Inflammatory macrophage treated with lipopolysaccharide for 4 hours (primary cell): ENCODE results near the gene B4GALNT4.
"Not testable (repeated sequence)": the region's sequence is repeated elsewhere in the genome, so short reads cannot be mapped to it uniquely, and the experiment has no call there.

Experiments used
- DNase-seq: peaks from one replicate; pipeline ENCODE4 v3.0.0-alpha.2; 2020

Gene B4GALNT4

DNA sequence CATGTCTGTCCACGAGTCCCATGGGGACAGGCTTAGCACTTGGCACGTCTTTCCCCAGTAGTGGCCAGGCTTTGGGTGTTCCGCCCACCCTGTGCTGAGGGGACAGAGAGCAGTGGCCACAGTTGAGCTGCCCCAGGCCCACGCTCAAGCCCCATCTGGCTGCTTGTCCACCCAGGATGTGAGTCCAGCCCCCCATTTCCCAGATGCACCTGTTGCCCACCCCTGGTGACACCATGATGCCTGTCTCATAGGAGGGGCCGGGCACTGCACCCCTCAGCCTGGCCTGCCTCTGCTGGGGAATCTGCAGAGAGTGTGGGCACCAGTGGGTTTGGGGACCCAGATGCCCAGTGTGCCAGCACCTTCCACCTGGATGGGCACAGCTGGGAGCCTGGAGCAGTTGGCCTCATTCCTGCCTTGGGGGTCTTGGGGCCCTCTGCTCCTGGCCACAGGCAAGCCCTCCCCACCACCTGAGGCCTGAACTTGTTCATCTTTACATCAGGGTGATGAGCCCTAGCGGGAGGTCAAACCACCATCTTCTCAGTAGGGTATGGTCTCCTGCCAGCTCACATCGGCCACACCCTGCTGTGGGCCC lies 39.8 kb downstream of the B4GALNT4 start:
- no peak for DNase-seq

DNA sequence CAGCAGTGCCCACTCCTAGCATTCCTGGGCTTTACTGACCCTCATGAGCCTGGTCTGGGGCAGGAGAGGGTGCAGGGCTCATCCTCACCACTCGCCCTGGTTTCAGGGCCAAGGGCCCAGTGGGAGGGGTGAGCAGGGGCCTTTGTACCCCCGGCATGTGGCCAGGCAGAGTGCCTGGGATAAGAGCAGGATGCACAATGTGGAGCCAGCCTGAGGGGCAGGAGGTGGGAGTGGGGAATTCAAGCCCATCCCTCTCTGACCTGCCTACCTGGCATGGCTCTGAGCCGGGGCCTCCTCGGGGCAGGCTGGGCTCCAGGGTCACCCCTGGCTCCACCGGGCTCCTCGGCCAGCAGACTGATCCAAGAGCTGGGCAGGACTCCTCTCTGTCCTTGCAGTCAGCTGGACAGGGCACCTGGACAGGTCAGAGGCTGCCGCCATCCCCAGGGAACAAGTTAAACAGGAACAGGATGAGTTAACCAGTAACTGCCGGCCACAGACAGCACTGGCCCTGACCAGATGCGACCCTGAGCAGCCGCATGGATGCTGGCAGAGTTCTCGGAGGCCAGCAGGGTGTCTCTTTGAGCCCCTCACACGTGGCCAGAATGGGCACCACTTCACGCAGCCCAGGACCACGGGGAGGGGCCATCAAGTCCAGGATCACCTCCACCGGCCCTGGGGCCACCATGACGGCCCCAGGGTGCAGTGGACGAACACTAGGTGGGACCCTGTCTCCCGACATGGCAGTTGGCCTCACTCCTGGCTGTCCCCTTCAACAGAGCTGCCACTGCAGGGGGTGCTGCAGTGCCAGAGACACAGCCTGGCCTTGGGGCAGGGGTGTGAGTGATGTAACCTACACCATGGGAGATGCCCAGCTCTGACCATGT lies 40.5 kb downstream of the B4GALNT4 start:
- DNase-seq, result no peak

DNA sequence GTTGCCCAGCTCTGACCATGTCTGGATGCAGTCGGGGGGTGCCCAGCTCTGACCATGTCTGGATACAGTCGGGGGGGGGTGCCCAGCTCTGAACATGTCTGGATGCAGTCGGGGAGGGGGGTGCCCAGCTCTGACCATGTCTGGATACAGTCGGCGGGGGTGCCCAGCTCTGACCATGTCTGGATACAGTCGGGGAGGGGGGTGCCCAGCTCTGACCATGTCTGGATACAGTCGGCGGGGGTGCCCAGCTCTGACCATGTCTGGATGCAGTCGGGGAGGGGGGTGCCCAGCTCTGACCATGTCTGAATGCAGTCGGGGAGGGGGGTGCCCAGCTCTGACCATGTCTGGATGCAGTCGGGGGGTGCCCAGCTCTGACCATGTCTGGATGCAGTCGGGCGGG lies 41.4 kb downstream of the B4GALNT4 start:
- not testable (repeated sequence) for DNase-seq

DNA sequence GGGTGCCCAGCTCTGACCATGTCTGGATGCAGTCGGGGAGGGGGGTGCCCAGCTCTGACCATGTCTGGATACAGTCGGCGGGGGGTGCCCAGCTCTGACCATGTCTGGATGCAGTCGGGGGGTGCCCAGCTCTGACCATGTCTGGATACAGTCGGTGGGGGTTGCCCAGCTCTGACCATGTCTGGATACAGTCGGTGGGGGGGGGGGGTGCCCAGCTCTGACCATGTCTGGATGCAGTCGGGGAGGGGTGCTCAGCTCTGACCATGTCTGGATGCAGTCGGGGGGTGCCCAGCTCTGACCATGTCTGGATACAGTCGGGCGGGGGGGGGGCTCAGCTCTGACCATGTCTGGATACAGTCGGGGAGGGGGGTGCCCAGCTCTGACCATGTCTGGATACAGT lies 42.2 kb downstream of the B4GALNT4 start:
- not testable (repeated sequence) for DNase-seq

DNA sequence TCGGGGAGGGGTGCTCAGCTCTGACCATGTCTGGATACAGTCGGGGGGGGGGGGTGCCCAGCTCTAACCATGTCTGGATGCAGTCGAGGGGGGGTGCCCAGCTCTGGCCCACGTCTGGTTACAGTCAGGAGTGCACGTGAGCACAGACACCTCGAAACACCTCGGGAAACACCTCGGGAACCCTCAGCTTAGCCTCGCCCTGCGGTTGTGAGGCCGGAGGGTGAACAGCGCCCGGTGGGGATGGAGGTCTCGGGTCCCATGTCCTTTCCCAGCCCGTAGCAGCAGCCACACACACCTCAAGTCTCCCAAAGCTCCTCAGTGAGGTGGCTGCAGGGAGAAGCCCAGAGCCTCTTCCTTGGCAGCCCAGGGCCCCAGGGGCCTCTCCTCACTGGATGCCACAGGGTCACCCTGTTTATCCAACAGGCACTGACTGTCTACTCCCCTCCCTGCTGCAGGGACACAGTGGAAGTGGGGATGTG lies 43.4 kb downstream of the B4GALNT4 start:
- DNase-seq, result no peak

DNA sequence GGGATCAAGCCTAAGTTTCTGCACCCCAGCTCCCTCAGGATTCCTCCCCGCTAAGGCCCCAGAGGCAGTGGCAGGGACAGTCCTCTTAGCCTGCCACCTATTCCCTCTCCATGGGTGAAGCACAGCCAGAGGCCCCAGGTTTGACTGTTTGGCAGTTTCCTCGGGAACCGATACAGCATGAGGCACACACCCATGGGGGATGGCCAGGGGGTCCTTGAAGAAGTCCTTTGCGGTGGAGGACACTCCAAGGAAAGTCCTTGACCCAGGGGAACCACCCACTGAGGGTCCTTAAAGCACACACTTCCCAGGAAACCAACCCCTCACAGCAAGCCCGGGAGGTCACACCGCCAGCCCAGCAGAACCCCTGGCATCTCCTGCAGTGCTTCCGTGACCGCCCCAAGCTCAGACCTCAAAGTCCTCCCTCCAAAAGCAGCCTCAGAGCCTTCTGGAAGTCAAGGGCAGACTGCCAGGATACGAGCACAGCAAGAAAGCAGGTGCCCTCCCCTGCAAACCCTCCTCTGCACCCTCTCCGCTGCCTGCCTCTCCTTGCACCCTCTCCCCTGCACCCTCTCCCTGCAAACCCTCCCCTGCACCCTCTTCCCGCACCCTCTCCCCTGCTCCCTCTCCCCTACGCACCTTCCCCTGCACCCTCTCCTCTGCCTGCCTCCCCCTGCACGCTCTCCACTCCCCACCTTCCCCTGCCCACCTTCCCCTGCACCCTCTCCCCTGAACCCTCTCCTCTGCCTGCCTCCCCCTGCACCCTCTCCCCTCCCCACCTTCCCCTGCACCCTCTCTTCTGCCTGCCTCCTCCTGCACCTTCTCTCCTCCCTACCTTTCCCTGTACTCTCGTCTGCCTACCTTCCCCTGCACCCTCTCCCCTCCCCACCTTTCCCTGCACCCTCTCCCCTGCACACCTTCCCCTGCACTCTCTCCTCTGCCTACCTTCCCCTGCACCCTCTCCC lies 44.1 kb downstream of the B4GALNT4 start:
- no peak for DNase-seq

DNA sequence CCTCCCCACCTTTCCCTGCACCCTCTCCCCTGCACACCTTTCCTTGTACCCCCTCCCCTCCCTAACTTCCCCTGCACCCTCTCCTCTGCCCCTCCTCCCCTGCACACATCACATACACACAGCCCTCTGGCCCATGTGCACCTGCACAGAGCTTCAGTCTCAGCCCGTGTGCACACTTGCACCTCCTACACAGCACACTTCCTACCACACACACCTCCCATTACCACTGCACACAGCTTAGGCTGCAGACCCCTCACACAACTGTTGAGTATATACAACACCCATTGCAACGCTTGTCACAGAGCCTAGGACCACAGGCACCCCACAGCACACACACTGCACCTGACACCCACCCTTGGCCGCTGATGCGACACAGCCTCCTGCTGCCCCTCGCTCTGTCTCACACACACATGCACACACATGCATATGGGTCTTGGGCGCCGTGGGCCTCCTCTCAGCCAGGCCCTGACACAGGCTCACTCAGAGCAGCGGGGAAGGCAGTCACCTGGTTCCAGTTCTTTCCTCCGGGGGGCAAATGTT lies 45.1 kb downstream of the B4GALNT4 start:
- DNase-seq, result no peak

DNA sequence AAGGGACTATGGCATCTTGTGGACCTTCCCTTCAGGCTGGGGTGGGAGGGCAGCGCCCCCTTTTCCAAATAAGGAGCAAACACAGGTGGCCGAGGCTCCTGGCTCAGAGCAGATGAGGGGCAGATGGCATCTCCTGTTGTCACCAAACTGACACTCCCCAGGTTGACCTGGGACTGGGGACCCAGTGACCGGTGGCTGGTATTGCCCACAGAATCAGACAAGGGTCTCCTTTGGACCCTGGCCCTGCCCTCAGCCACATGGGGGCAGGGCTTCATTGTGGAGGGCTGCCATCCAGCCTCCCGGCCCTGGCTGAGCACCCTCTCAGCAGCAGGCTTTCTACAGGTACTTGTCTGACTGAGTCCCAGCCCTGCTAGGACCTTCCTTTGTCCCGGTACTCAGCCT lies 46.3 kb downstream of the B4GALNT4 start:
- no peak for DNase-seq

DNA sequence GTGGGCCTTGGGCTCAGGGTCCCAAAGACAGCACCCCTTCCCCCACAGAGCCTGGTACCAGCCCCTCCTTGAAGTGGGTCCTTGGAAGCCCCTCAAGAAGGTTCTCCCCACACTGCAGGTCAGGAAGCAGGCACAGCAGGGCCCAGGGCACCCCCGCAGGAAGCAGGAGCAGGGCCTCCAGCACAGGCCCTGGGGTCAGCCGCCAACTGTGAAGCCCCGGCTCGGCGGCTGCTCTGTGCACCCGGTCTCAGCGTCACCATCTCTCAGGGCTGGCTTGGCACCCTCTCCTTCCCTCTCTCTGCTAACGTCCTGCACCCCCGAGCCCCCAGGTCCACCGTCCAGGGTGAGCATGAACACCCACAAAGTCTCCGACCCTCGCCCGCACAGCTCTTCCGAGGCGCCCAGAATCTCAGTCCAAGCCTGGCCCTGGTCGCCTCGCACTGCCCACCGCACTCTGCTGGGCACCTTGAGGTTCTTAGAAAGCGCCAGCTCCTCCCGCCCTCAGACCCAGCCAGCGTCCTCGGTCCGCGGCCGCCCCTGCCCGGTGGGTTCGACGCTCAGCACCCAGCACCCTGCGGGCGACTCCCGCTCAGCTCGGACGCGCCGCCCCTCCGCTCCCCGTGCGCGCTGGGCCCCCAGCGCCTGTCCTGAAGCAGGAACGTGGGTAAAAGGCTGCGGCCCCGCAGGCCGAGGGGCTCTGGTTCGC lies 46.9 kb downstream of the B4GALNT4 start:
- DNase-seq, result no peak

DNA sequence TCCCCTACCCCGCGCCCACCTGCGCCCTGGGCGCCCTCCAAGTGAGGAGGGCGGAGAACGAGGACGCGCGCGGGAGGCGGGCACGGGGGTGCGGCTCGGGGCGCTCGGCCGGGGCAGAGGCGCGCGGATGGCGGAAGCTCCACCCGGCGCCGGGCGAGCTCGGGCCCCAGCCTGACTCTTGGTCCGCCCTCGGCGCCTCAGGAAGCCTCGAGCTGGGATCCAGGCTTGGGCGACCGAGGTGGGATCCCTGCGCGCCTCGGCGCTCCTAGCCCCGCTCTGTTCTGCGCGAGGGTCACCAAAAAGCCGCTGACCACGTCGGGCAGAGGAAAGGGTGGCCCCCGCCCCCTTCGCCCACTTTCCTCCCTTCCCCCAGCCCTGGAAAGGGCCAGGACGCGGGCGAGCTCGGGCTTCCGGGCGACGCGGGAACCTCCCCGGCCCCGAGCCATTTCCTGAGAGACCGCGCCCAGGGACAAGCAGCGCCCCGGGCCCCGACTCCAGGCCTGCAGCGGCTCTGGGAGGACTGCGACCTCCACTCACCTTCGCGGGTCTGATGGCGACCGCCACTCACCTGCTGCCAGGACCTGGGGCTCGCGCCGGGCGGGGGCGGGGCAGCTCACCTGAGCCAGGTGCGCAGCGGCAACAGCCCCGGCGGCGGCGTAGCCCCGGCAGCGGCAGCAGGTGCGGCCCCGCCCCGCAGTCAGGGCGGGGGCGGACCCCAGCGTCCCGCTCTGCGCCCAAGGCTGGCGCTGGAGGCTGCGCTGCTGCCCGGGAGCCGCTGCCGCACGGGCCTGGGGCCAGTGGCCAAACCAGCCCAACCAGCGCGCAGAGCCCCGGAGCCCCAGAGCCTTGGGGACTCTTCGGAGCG lies 47.7 kb downstream of the B4GALNT4 start:
- DNase-seq, result peak; percentile 48

DNA sequence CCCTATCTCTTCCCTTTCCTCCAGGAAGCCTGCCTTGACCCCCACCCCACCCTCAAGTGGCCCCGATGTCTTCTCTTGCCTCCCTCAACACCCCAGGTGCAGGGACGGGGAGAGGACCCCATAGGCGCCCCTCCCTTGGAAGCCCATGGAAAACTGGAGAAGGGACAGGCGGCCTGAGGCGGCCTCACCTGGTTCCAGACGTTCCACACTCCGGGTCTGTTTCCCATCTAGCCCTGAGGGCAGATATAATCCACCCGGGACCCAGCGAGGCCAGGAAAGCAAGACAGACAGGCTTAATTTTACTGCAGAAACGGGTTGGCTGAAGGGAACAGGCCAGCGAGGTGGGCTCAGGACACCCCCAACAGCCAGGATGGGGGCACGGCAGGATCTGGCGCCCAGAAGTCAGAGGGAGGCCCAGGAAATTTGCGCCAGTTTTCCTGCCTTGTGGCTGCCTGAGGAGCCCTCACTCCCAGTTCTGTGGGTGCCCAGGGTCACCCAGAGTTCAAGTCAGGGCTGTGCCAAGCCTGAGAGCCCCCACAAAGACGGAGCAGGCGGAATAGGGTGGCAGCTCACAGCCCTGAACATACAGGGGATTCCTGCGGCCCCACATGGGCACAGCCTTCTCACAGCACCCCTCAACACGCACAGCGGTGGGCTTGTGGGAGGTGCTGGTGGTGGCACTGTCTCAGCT lies 48.5 kb downstream of the B4GALNT4 start:
- DNase-seq, result no peak

DNA sequence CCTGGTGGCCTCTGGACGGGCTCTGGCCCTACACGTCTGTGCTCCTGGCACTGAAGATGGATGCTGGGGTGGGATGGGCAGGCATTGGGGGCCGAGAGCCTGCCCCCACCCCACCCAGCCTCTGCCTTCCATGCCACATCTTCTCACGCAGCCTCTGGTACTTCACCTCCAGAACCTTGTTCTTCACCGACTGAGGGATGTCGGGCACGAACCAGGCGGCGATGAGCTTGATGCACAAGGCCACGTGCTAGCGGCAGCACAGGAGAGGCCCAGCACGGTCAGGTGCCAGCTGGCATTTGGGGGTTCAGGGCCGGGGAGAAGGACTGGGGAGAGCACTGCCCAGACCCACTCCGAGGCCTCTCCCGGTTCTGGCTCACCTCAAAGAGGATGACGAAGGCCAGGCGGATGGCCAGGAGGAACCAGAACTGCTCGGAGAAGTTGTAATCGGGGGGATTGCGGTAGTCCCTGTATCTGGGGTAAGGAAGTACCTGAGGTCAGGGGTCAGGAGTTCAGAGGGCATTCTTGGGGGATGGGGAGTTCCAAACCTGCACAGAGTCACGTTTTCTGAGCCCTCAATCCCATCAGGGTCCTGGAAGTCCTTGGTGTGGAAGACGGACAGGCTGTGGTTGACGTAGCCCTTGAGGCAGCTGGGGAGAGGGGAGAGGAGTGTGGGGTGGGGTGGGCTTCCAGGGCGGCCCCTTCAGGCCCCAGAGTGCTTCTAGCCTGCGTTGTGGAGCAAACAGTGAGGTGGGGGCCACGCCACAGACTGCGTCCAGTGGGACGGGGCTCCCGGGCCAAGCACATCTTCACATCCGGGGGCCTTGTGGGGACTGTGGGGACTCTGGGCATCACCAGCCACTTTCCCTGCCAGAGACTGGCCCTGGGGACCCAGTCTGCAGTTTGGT lies 49.3 kb downstream of the B4GALNT4 start:
- no peak for DNase-seq

DNA sequence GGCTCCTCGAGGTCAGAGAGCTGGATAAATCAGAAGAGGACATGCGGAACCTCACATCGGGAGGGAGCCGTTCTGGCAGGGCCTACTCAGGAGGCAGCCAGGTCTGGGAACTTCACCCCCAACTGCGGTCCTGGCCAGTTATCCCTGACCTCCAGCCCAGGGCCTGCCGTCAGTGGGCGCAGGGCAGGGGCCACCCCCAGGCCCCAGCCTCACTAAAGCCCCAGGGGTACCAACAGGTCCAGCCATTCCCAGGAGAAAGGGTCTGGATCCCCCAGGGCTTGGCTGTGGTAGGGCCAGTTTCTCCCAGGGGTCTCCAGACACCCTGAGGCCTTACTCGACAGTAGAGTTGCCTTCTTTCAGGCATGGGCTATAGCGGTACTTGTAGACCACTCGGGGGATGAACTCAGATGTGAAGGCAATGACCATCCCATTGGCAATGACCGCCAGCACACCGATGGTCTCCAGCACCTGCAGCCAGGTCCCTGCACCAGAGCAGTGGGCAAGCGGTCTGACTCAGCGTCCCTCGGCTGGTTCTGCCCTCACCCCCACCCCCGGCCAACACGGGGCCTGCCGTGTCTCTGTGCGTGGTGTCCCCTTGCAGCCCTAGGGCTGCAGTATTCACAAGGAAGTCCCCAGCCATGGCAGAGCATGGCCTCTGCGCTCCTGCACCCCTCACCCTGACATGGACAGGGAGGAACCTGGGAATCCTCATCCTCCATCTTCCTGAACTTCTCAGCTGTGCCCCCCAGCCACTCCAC lies 50.1 kb downstream of the B4GALNT4 start:
- no peak for DNase-seq

DNA sequence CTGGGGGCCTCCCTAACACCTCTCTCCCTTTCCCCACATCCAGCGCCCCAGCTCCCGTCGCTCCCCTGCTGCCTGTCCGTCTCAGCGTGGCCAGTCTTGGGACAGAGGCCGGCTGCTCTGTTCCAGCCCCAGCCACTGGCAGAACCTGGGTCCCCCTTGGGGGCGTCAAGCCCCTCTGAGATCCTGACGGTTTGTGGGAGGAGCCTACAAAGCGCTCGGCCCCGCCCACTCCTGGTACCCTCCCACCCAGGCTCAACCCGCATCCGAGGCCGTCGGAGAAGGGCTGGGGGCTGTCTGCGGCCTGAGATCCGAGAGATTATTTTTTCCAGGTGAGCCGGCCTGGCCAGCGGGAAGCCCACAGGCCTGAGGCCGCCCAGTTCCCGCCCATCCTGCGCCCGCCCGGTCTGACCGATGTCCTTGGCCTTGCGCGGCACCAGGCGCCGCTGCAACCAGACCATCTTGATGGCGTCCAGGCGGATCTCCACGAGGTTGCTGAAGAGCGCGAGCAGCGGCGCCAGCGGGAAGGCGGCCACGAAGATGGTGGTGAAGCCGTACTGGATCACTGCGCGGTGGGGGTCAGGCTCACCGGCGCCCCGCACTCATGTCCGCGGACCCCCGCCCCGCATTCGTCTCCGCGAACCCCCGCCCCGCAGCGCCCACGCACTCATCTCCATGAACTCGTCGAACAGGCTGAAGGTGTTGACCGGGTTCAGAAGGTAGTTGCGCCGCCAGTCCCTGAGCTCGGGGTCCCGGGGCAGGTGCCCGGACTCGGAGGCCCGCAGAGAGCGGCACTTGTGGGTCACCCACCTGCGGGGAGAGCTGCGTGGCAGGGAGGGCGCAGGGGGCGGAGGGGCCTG lies 51.0 kb downstream of the B4GALNT4 start:
- no peak for DNase-seq

DNA sequence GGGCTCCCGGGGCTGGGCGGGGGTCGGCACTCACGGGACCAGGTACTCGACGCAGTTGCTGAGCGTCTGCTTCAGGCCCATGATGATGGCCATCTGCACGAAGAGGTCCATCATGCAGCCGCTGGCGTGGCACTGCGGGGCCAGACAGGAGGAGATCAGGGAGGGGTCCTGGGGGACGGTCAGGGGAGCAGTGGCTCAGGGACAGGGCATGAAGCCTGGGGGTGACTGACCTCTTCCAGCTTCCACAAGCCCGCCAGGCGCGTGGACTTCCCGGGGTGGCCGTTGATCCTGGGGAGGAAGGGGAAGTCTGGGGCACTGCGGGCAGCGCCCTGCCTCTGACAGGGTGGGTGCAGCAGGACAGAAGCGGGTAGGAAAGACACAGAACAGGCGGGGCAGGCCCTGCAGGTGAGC lies 51.6 kb downstream of the B4GALNT4 start:
- no peak for DNase-seq

DNA sequence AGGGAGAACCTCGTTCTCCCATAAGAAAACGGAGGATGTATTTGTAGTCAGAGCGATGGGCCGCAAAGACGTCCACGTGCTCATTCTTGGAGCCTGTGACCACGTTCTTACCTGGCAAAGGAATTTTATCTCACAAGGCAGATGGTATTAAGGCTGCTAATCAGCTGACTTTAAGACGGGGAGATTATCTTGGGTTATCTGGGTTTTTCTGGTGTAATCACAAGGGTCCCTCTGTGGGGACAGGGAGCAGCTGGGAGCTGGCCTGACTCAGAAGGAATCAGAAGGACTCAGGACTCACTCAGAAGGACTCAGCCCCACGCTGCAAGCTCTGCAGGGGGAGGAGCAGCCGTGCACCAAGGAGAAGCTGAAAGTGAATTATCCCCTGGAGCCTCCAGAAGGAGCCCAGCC lies 53.0 kb downstream of the B4GALNT4 start:
- DNase-seq, result no peak

DNA sequence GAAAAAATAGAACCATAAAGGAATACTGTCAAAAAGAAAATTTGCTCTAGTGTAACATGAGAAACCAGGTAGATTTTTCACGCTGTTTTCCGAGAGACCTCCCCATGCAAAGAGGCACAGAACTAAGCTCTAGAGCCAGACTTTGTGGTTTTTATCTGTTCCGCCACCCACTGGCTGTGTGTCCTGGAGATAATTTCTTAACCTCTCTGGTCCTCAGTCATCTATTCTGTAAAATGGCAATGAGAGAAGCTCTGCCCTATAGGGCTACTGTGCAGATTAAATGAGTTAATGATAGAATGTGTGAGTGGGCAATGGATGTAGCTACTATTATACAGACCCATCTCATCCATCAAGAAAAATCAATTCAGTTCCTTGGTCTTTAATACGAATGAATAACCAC lies 54.9 kb downstream of the B4GALNT4 start:
- no peak for DNase-seq

DNA sequence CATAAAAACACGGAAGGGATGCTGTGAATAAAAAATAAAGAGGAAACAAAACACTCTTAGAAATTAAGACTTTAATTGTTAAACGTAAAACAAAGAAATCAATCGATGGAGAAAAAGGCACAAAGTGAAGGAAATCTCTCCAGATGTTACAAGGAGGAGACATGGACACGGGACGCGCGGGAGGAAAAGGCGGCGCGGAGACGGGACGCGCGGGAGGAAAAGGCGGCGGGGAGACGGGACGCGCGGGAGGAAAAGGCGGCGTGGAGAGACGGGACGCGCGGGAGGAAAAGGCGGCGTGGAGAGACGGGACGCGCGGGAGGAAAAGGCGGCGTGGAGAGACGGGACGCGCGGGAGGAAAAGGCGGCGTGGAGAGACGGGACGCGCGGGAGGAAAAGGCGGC lies 55.5 kb downstream of the B4GALNT4 start:
- DNase-seq, result not testable (repeated sequence)
